ENCODE data around the gene ZNF649. TPM values are rescaled to one million over a fixed set of nuclear protein-coding genes. Genes with fewer than 3 reads are reported as not detected.

The ZNF649 gene
- total and polyA plus RNA-seq, 12 donors, result 2.7 to 16.3 (median 9.7) TPM

- H3K27ac ChIP-seq, result peak within 1 kb of the TSS in 4 of 5 donors; percentile 78 to 93 (median 86)
- H3K4me1 ChIP-seq (replicated peaks in 1 of 2), result peaks cover 6 to 7% of the 10 kb centered on the region in 2 donors
- intact Hi-C loops (cut with DNase I), result no loop called here
- peaks cover 0 to 18% of the 10 kb centered on the region in 2 donors for H3K36me3 ChIP-seq (replicated peaks in 1 of 2)
- peak within 1 kb of the TSS; percentile 51 to 96 (median 61) for H3K4me3 ChIP-seq
- TF ChIP-seq CTCF (IDR thresholded peaks at IDR 0.05) (peak in 3 of 6 experiments; percentile 3 to 28 (median 27)), POLR2A (IDR thresholded peaks at IDR 0.05) (peak in 1 of 2 donors; percentile 31)
- DNase-seq, result peak; percentile 90 to 95 (median 92)
- no peaks in the 10 kb centered on the region for H3K27me3 ChIP-seq
- WGBS, 4 donors, result 0% methylated on average over 32 to 52 of the region's 52 CpGs
- H3K9me3 ChIP-seq (replicated peaks in 1 of 3), result peaks cover 0 to 19% (median 0%) of the 10 kb centered on the region in 3 donors
Observed at GRCh38 chr19:51926784-51927741, 22.2 kb upstream of the ZNF649 start, which contains the start of gene ZNF613. ZNF613 (plus strand) TSS chr19:51927472; CDS start chr19:51936221, 8,749 bp downstream.

GRCh38 chr19:51926426-51926783, 21.6 kb upstream of the ZNF649 start:
- intact Hi-C loops (cut with DNase I), result no loop called here
- 17 to 22% (median 19%) methylated on average over 11 of the region's 11 CpGs for WGBS, 4 donors

GRCh38 chr19:51921949-51922348, 17.1 kb upstream of the ZNF649 start:
- DNase-seq, result no peak
- Histone ChIP-seq H3K4me1 (replicated peaks in 1 of 2) (no peaks in the 10 kb centered on the region), H3K36me3 (replicated peaks in 1 of 2) (no peaks in the 10 kb centered on the region), H3K27ac (no peak overlapping the region), H3K27me3 (no peaks in the 10 kb centered on the region), H3K9me3 (replicated peaks in 1 of 3) (peaks cover 0 to 45% (median 0%) of the 10 kb centered on the region in 3 donors), H3K4me3 (no peak overlapping the region)
- TF ChIP-seq POLR2A (IDR thresholded peaks at IDR 0.05), result no peak
- TF ChIP-seq CTCF (IDR thresholded peaks at IDR 0.05), result no peak
- intact Hi-C loops (cut with DNase I), result no loop called here
- WGBS, 4 donors, result 88 to 91% (median 90%) methylated on average over 7 to 8 of the region's 8 CpGs

More at GRCh38 chr19:51926426-51926783, 21.6 kb upstream of the ZNF649 start:
- Histone ChIP-seq H3K4me1 (replicated peaks in 1 of 2) (peaks cover 6 to 7% of the 10 kb centered on the region in 2 donors), H3K27me3 (no peaks in the 10 kb centered on the region), H3K27ac (peak overlapping the region in 4 of 5 donors; percentile 78 to 93 (median 86)), H3K9me3 (replicated peaks in 1 of 3) (peaks cover 0 to 25% (median 0%) of the 10 kb centered on the region in 3 donors), H3K36me3 (replicated peaks in 1 of 2) (peaks cover 0 to 14% of the 10 kb centered on the region in 2 donors), H3K4me3 (peak overlapping the region in 2 of 4 donors; percentile 51 to 96)
- TF ChIP-seq POLR2A (IDR thresholded peaks at IDR 0.05) (no peak), CTCF (IDR thresholded peaks at IDR 0.05) (no peak)
- DNase-seq, result no peak

- no peak for DNase-seq
- intact Hi-C loops (cut with DNase I), result no loop called here
- Histone ChIP-seq H3K27me3 (no peaks in the 10 kb centered on the region), H3K9me3 (replicated peaks in 1 of 3) (peaks cover 0 to 63% (median 7%) of the 10 kb centered on the region in 3 donors), H3K4me1 (replicated peaks in 1 of 2) (no peaks in the 10 kb centered on the region), H3K4me3 (no peak overlapping the region), H3K36me3 (replicated peaks in 1 of 2) (no peaks in the 10 kb centered on the region), H3K27ac (no peak overlapping the region)
- WGBS, 4 donors, result 81 to 88% (median 84%) methylated on average over 3 of the region's 3 CpGs
- TF ChIP-seq CTCF (IDR thresholded peaks at IDR 0.05) (no peak), POLR2A (IDR thresholded peaks at IDR 0.05) (no peak)
Observed at GRCh38 chr19:51919606-51920005, 14.8 kb upstream of the ZNF649 start.
